Renal cortex interstitium (tissue), 11 donors: ENCODE data around the gene CLEC2L. TPM values are rescaled to one million over a fixed set of nuclear protein-coding genes. Genes with fewer than 3 reads are reported as not detected.

Experiments used
- DNase-seq, 11 donors: peaks; one replicate each; pipeline ENCODE4 v3.0.0-alpha.2; 2013; ENCODE audit warnings: low read depth in 9 of 11, low spot score in 4 of 11; ENCODE audit errors: extremely low read depth in 1 of 11
- polyA plus RNA-seq, 3 donors: library from polyadenylated mRNA; unstranded; fragments of 120-200 nt; gene quantifications; one replicate each; pipeline ENCODE4 v1.2.1, GENCODE V29; 2013; ENCODE audit not compliant: insufficient read length in 3 of 3

Gene CLEC2L
- polyA plus RNA-seq, 3 donors, result 1.00 to 1.3 (median 1.0) TPM

DNA sequence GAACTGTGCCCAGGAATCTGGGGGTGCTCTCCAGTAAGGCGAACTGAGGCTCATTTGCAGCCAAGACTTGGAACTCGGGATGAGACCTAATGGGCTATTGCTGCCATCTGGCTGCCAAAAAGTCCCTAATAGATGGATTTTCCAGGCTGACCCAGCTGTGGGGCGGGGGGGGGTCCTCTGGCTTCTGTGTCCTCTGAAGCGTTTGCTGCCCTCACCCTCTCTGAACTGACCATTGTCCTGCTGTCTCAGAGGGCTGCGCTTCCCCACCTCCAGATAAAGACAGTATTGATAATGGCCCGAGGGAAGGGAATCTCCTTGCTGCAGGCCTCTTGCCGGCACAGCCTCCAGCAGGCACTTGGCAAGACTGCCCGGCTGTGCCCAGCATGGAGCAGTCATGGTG is 46.6 kb downstream of the CLEC2L start:
- DNase-seq, result no peak

DNA sequence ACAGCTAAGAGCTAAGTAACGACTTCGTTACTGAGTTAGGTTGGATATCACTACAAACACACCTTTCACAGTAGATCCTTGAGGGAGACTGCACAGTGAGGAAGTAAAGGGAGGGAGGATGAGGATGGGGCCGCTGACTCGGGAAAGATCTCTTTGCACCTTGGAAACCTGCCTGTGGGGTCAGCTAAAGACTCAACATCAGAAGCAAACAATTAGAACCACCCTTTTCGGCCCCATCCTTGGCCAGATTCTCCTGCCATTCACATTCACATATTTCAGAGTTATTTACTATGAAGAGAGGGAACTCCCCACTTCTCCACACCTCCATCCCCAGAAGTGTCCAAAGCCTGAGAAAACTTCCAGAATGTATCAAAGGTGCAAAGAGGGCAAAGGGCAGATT is 47.1 kb downstream of the CLEC2L start:
- DNase-seq, result no peak

DNA sequence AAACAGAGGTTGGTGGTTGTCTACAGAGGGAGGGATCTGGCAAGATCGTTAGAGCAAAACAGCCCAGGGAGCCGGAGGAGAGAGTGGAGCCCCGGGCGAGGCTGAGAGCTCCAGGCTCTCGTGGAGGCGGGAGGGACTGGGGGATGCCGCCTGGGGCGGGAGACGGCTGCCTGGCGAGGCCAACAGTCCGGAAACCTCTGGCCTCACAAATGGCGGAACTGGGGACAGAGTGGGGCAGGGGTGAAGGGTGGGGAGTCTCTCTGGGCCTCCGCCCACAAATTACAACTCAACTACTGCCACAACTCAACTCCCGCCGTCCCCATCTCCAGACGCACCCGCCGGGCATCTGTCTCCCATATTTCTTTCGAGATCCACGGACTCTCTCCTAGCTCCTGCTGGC is 47.7 kb downstream of the CLEC2L start:
- DNase-seq, result no peak

GRCh38 chr7:139571651-139572050 is 48.2 kb downstream of the CLEC2L start:
- no peak for DNase-seq

DNA sequence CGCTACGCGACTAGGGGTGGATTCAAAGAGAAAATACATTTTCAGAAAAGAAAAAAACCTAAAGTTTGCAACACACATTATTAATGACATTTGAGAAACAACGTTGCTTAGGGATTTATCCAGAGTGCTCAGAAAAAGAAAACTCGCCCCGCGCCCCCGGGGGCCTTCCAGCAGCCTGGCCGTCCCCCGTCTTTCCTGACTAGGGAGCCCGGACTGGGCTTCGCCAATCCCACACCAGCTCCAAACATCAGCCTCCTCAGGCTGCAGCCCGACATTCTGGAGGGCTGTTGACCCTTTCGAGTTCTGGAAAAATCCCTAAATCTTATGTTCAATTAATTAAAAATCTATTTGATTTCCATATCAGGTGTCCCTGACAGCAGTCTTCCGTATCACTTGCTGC is 48.6 kb downstream of the CLEC2L start:
- DNase-seq, result no peak

DNA sequence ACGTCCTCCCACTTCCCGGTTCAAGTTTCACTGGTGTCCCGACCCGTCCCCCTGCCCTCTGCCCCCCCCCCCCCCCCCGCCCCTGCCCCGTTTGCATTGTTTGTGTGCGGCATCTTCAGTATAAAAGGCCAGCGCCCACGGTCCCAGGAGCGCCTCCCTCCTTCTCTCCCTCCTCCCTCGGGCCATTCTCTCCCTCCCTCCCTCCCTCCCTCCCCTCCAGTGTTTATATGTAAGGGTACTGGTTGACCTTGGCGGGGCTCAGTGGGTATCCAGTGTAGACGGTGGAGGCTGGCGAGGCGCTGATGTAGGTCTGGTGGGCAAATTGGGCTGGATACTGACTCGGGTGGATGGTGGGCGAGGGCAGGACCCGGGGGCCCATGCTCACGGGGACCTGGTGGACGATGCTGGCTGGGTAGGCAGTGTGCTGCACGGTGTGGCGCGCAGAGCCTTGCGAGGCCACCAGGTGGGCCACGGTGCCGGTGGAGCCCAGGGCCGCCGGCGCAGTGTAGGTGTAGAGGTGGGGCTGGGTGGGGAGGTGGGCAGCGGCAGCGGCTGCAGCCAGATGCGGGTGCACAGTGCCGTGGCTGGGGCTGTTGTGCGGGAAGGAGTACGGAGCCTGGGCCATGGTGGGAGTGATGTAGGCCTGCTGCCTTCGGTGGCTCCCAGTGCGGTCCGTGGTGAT is 49.4 kb downstream of the CLEC2L start:
- DNase-seq, result no peak

DNA sequence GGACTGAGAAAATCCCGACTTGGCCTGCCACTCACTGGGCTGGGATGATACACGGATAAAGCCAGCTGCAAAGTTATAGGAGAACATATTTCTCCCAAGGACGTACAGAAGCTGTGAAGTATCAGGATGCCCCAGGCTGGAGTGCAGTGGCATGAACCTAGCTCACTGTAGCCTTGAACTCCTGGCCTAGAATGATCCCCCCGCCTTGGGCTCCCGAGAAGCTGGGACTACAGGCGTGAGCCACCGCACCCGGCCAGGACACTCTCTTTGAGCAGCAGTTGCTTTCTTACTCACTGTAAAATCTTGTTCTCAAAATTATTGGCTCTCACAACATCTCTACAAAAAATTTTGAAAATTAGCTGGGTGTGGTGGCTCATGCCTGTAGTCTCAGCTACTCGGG is 50.4 kb downstream of the CLEC2L start:
- DNase-seq, result no peak

DNA sequence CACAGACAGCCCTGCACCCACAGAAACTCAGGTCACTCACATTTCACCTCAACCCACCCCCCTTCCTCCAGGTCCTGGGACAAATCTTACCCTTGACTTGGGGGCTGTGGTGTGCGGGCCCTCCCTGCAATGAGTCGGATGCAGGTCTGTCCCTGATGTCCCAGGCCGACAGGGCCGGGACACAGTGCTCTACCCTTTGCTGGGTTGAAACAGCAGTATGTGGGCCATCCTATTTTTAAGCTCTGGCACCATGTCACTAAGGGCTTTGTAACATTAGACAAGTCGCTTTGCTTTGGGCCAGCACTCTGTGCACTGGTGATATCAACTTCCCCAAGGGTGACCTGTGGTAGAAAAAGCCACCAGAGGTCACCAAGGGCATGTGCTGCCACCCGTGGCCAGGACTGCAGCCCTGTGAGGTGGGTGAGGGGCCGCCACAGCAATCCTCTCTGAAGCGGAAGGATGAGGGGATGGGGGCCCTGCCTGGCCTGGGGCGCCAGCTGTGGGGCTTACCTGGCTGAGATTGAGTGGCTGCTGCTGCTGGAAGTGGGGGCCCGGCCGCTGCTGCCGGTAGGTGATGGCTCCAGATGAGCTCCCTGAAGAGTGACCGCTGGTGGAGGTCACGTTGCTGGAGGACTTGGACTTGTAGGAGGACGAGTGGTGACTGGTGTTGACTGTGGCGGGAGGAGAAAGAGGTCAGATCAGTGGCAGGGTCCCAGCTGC is 51.3 kb downstream of the CLEC2L start:
- DNase-seq, result no peak

DNA sequence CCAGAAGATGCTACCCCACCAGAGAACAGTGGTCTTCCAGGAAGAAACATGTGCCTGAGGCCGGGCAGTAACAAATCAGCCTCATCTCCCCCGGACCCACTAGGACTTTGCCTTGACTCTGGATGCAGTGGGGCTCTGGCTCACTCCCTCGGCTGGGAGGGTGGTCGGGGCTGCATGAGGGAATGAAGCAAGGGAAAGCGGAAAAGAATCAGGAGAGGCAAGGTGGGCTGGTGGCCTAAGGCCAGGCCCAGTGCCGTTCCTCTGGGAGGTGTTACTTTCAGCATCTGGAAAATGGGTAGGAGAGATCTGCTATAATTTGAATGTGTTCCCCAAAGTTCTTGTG is 51.8 kb downstream of the CLEC2L start:
- no peak for DNase-seq

DNA sequence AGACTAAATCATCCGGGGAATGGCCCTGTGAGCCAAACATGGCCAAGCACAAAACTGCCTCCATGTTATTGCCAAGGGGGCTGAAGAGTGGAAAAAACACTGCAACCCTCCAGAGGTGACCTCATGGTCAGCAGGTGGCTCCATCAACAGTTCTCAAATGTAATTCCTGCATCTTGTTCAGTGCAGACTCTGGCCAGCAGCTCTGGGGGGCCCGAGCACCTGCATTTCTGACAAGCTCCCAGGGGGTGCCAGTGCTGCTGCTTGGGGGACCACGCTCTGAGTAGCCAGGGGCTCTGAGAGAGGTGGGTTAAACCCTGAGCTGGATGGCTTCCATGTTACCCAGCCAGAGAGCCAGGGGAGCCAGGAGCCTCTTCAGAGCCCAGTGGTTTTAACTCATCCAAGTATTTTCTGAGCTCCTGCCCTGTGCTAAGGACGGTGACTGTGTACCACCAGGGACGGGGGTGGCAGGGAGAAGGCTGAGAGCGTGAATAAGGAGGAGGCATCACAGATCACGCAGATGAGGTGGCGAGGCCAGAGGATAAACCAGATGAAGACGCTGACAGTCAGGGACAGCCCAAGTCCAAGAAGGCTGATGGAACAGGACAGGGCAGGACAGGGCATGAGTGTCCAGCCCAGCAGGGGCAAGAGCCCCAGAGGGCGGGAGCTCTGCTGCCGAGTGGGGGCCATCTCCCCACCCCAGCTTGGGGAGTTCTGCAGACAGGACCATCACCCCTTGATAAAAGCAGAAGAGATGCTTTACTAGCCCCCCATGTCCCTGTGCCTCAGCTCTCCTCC is 52.9 kb downstream of the CLEC2L start:
- no peak for DNase-seq

DNA sequence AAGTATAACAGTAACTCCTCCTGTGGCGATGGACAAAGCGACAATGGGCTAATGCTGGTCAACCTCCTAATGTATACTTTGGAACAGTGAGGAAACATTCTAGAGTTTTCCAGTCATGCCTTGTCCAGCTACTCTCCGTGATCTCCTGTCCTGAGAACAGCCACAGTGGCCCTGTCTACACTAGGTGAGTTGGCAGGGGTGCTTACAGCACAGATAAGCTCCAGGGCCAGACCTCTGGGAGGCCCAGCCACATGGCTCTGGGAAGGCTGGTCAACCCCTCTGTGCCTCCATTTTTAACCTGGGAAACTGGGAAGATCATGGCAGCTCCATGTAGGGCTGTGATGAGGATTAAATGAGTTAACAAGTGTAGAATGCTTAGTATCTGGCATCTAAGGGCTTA is 57.0 kb downstream of the CLEC2L start:
- no peak for DNase-seq

GRCh38 chr7:139582130-139582650 is 58.7 kb downstream of the CLEC2L start:
- DNase-seq, result no peak

GRCh38 chr7:139582671-139583155 is 59.2 kb downstream of the CLEC2L start:
- no peak for DNase-seq

DNA sequence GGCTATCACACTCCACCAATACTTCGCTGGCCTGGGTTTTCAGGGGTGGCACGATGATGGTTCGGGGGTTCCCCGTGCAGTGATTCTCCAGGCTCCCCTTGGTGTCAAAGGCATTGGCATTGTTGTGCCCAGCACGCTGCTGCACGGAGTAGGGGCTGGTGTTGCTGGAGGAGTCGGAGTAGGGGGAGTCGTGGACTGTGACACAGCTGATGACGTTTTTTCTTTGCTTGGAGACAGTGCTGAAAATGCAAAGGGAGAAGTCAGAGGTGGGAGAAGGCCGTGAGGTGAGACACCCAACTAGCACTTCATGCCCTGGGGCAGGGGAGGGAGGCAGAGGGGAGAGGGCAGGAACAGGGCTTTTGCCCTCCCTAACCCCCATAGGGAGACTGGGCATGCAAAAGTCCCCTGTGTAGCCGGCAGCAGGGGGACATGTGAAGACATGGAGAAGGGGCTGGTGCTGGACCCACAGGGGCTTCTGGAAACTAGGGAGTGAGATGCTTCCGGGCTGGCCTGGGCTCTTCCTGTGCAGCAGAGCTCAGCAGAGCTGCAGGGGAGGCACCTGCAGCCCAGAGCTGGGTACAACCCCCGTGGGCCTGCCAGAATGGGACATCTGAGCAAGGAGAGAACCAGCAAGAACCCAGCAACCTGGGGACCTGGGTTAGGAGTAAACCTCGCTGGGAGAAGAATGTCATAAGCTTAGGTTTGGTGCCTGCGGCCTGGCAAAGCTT is 60.5 kb downstream of the CLEC2L start:
- DNase-seq, result no peak

DNA sequence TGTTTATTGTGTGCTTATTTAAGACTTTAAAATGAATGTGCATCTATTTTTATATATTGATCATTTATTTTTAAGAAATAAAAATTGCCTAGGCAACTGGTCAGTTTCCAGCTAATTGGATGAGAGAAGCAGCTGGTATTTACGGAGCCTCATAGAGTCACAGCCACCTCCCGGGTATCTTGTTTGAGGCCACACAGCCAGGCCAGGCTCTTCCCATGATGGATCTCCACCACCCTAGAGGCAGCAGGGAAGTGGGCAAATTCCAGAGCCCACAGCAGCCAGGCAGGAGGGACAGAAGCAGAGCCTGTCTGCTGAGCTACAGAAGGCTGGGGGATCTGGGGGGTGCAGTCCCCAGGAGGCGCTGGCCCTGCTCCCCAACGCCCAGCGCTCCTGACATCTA is 61.6 kb downstream of the CLEC2L start:
- DNase-seq, result no peak

DNA sequence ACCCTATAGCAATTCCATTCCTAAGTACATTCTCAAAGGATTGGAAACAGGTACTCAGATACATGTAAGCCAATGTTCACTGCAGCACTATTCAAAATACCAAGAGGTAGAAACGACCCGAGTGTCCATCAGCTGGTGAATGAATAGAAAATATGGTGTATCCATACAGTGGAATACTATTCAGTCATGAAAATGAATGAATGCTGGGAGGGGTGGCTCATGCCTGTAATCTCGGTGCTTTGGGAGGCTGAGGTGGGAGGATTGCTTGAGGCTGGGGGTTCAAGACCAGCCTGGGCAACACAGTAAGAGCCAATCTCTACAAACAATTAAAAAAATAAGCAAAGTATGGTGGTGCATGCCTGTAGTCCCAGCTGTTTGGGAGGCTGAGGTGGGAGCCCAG is 62.8 kb downstream of the CLEC2L start:
- DNase-seq, result no peak

DNA sequence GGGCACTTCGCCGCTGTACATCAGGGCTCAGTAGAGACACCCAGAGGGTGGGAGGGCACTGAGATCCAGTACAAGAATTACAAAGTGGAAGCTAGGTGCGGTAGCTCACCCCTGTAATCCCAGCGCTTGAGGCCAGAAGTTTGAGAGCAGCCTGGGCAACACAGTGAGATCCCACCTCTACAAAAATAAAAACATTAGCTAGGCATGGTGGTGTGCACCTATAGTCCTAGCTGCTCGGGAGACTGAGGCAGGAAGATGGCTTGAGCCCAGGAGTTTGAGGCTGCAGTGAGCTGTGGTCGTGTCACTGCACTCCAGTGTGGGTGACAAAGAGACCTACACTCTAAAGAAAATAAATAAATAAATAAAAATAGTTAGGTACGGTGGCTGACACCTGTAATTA is 64.0 kb downstream of the CLEC2L start:
- no peak for DNase-seq

GRCh38 chr7:139588632-139589031 is 65.1 kb downstream of the CLEC2L start:
- peak; percentile 18 to 77 (median 59) for DNase-seq

DNA sequence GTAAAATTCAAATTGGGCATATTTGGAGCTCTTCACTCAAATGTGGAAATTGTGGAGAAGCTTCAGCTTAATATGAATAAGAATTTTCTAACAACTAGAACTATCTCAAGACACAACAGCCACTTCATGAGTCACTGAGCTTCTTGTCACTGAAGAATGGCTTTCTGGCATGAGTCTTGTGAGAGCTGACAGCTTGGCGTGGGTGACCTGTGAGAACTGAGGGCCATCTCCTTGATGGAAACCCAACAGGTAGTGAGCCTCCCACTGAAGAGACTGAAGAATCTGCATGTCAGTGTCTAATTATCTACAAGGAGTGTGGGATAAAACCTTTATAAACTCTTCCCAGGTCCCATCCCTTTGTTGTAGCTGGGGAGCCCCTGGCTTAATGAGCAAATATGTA is 66.0 kb downstream of the CLEC2L start:
- DNase-seq, result no peak
